Measurements from ENCODE around the gene DNER. TPM values are rescaled to one million over a fixed set of nuclear protein-coding genes. Genes with fewer than 3 reads are reported as not detected.

Gene DNER
- total and polyA plus RNA-seq, 2 experiments from 2014 or later, result 0.39 to 0.65 TPM

- Histone ChIP-seq H3K9me3 (ENCODE audit: low read depth) (no peaks in the 10 kb centered on the region), H3K4me3 (peak overlapping the region; percentile 11; the same call in 1 of the 2 replicates), H3F3A (ENCODE audit: insufficient read depth) (no peaks in the 10 kb centered on the region), H3K4me1 (ENCODE audit: insufficient read depth) (no peaks in the 10 kb centered on the region), H2AFZ (no peak overlapping the region), H3K27ac (no peak overlapping the region), H3K4me2 (ENCODE audit: unreplicated experiment) (no peak overlapping the region), H3K36me3 (ENCODE audit: low read depth) (no peaks in the 10 kb centered on the region), H3K9me2 (ENCODE audit: insufficient read depth) (no peaks in the 10 kb centered on the region), H4K20me1 (ENCODE audit: insufficient read depth) (no peaks in the 10 kb centered on the region), H3K79me2 (ENCODE audit: insufficient read depth) (no peaks in the 10 kb centered on the region), H3K9ac (no peak overlapping the region), H3K27me3 (replicated peaks; ENCODE audit: insufficient read depth) (peaks cover 57% of the 10 kb centered on the region)
- in situ Hi-C loops (cut with MboI), result no loop called here
- peak; percentile 53 for TF ChIP-seq EZH2 (IDR thresholded peaks at IDR 0.05; ENCODE audit: insufficient read depth, poor library complexity, severe bottlenecking)
- no peak for TF ChIP-seq EZH2phosphoT487 (IDR thresholded peaks at IDR 0.05; ENCODE audit: insufficient read depth, low read depth)
- WGBS, 2 experiments (ENCODE audit: low coverage in 1 of 2, low lambda C conversion rate in 2 of 2, missing lambda C conversion rate in 2 of 2), result 3 to 6% methylated on average over 55 to 58 of the region's 61 CpGs
- DNase-seq, result peak; percentile 12
These were observed 830 bp downstream of the DNER start for GRCh38 chr2:229713371-229714079.

GRCh38 chr2:229712136-229712535 is 2.2 kb downstream of the DNER start:
- H3F3A ChIP-seq (ENCODE audit: insufficient read depth), result no peaks in the 10 kb centered on the region
- H4K20me1 ChIP-seq (ENCODE audit: insufficient read depth), result no peaks in the 10 kb centered on the region
- no peaks in the 10 kb centered on the region for H3K9me2 ChIP-seq (ENCODE audit: insufficient read depth)
- H3K27ac ChIP-seq, result no peak overlapping the region
- H3K4me3 ChIP-seq, result no peak overlapping the region
- no peak overlapping the region for H3K9ac ChIP-seq
- H3K36me3 ChIP-seq (ENCODE audit: low read depth), result no peaks in the 10 kb centered on the region
- H3K9me3 ChIP-seq (ENCODE audit: low read depth), result no peaks in the 10 kb centered on the region
- peaks cover 56% of the 10 kb centered on the region for H3K27me3 ChIP-seq (replicated peaks; ENCODE audit: insufficient read depth)
- in situ Hi-C loops (cut with MboI), result no loop called here
- no peak overlapping the region for H3K4me2 ChIP-seq (ENCODE audit: unreplicated experiment)
- WGBS, 2 experiments (ENCODE audit: low coverage in 1 of 2, low lambda C conversion rate in 2 of 2, missing lambda C conversion rate in 2 of 2), result 79 to 84% methylated on average over 3 of the region's 3 CpGs
- no peaks in the 10 kb centered on the region for H3K4me1 ChIP-seq (ENCODE audit: insufficient read depth)
- peak; percentile 11 for DNase-seq
- H2AFZ ChIP-seq, result no peak overlapping the region
- TF ChIP-seq EZH2phosphoT487 (IDR thresholded peaks at IDR 0.05; ENCODE audit: insufficient read depth, low read depth) (no peak), EZH2 (IDR thresholded peaks at IDR 0.05; ENCODE audit: insufficient read depth, poor library complexity, severe bottlenecking) (no peak)
- H3K79me2 ChIP-seq (ENCODE audit: insufficient read depth), result no peaks in the 10 kb centered on the region

- Histone ChIP-seq H3K4me1 (ENCODE audit: insufficient read depth) (no peaks in the 10 kb centered on the region), H3K4me3 (no peak overlapping the region), H3K27me3 (replicated peaks; ENCODE audit: insufficient read depth) (peaks cover 44% of the 10 kb centered on the region), H3K79me2 (ENCODE audit: insufficient read depth) (no peaks in the 10 kb centered on the region), H3K4me2 (ENCODE audit: unreplicated experiment) (no peak overlapping the region), H3K9ac (no peak overlapping the region), H2AFZ (no peak overlapping the region), H4K20me1 (ENCODE audit: insufficient read depth) (no peaks in the 10 kb centered on the region), H3K27ac (no peak overlapping the region), H3K9me3 (ENCODE audit: low read depth) (no peaks in the 10 kb centered on the region), H3F3A (ENCODE audit: insufficient read depth) (no peaks in the 10 kb centered on the region), H3K36me3 (ENCODE audit: low read depth) (no peaks in the 10 kb centered on the region), H3K9me2 (ENCODE audit: insufficient read depth) (no peaks in the 10 kb centered on the region)
- no peak for DNase-seq
- 35 to 36% methylated on average over 2 of the region's 2 CpGs for WGBS, 2 experiments (ENCODE audit: low coverage in 1 of 2, low lambda C conversion rate in 2 of 2, missing lambda C conversion rate in 2 of 2)
- TF ChIP-seq EZH2 (IDR thresholded peaks at IDR 0.05; ENCODE audit: insufficient read depth, poor library complexity, severe bottlenecking) (no peak), EZH2phosphoT487 (IDR thresholded peaks at IDR 0.05; ENCODE audit: insufficient read depth, low read depth) (no peak)
- in situ Hi-C loops (cut with MboI), result no loop called here
These were observed 6.0 kb downstream of the DNER start for GRCh38 chr2:229708335-229708734.

- WGBS, 2 experiments (ENCODE audit: low coverage in 1 of 2, low lambda C conversion rate in 2 of 2, missing lambda C conversion rate in 2 of 2), result 57 to 60% methylated on average over 5 of the region's 5 CpGs
- H3F3A ChIP-seq (ENCODE audit: insufficient read depth), result no peaks in the 10 kb centered on the region
- H2AFZ ChIP-seq, result no peak overlapping the region
- H3K9ac ChIP-seq, result no peak overlapping the region
- peaks cover 7% of the 10 kb centered on the region; the same call in 1 of the 2 replicates for H3K27me3 ChIP-seq (replicated peaks; ENCODE audit: insufficient read depth)
- in situ Hi-C loops (cut with MboI), result no loop called here
- no peaks in the 10 kb centered on the region for H3K9me2 ChIP-seq (ENCODE audit: insufficient read depth)
- no peaks in the 10 kb centered on the region for H4K20me1 ChIP-seq (ENCODE audit: insufficient read depth)
- no peaks in the 10 kb centered on the region for H3K9me3 ChIP-seq (ENCODE audit: low read depth)
- no peak for DNase-seq
- H3K4me3 ChIP-seq, result no peak overlapping the region
- no peak overlapping the region for H3K4me2 ChIP-seq (ENCODE audit: unreplicated experiment)
- no peaks in the 10 kb centered on the region for H3K36me3 ChIP-seq (ENCODE audit: low read depth)
- no peaks in the 10 kb centered on the region for H3K4me1 ChIP-seq (ENCODE audit: insufficient read depth)
- no peak for TF ChIP-seq EZH2phosphoT487 (IDR thresholded peaks at IDR 0.05; ENCODE audit: insufficient read depth, low read depth)
- TF ChIP-seq EZH2 (IDR thresholded peaks at IDR 0.05; ENCODE audit: insufficient read depth, poor library complexity, severe bottlenecking), result no peak
- H3K79me2 ChIP-seq (ENCODE audit: insufficient read depth), result no peaks in the 10 kb centered on the region
- H3K27ac ChIP-seq, result no peak overlapping the region
These were observed 10.3 kb downstream of the DNER start for GRCh38 chr2:229703909-229704630.

All from GM23248 (cell line).